ENCODE data around the gene PLPP4. TPM values are rescaled to one million over a fixed set of nuclear protein-coding genes. Genes with fewer than 3 reads are reported as not detected.

Gene PLPP4
- total and polyA plus RNA-seq, 2 donors (not counting 1 experiment from before 2014, with no cell fraction given), result 0.22 to 1.2 TPM

DNA sequence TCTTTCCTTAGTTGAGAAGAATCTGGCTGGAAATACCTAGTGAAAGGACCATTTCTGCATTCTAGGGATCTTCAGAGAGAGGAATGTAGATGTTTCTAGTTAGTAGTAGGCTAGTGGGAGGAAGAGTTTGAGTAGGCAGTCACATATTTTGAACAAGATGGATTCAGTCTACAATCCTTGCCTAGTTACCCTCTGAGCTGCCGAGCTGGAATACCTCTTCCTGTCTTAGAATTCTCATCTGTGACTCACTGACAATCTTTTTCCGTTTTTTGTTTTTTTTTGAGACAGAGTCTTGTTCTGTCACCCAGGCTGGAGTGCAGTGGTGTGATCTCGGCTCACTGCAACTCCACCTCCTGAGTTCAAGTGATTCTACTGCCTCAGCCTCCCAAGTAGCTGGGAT is 30.7 kb upstream of the PLPP4 start:
- Histone ChIP-seq H3K4me2 (ENCODE audit: extremely low read depth, insufficient read depth, low read length) (no peak overlapping the region), H3K4me1 (ENCODE audit: control insufficient read depth, extremely low read depth, insufficient read depth, low read length) (peaks cover 7% of the 10 kb centered on the region), H3K9me3 (ENCODE audit: control insufficient read depth, insufficient read depth, low read depth, low read length) (no peaks in the 10 kb centered on the region), H4K20me1 (ENCODE audit: control insufficient read depth, extremely low read depth, insufficient read depth, low read length) (no peaks in the 10 kb centered on the region), H3K36me3 (ENCODE audit: control insufficient read depth, insufficient read depth, low read length) (no peaks in the 10 kb centered on the region), H2AFZ (ENCODE audit: low read length) (no peak overlapping the region), H3K9ac (ENCODE audit: insufficient read depth, low read length) (no peak overlapping the region), H3K79me2 (ENCODE audit: control insufficient read depth, insufficient read depth, low read length) (no peaks in the 10 kb centered on the region), H3K4me3 (replicated peaks in 1 of 4; ENCODE audit: control extremely low read depth in 1 of 4, insufficient read depth in 1 of 4, low read depth in 3 of 4, low read length in 4 of 4) (no peak overlapping the region), H3K27me3 (ENCODE audit: control insufficient read depth, insufficient read depth, low read length) (no peaks in the 10 kb centered on the region), H3K27ac (ENCODE audit: insufficient read depth, low read length) (no peak overlapping the region)
- DNase-seq (ENCODE audit: low read depth in 2 of 2), result peak in 1 of 2 donors; percentile 88
- TF ChIP-seq CTCF (conservative IDR thresholded peaks at IDR 0.05 in 1 of 2, IDR thresholded peaks at IDR 0.05 in 1 of 2; ENCODE audit: low read depth in 1 of 2, low read length in 2 of 2) (no peak), EZH2 (IDR thresholded peaks at IDR 0.05; ENCODE audit: low read length, missing control alignments) (no peak)

GRCh38 chr10:120428754-120429153 is 28.3 kb upstream of the PLPP4 start:
- H2AFZ ChIP-seq (ENCODE audit: low read length), result no peak overlapping the region

DNA sequence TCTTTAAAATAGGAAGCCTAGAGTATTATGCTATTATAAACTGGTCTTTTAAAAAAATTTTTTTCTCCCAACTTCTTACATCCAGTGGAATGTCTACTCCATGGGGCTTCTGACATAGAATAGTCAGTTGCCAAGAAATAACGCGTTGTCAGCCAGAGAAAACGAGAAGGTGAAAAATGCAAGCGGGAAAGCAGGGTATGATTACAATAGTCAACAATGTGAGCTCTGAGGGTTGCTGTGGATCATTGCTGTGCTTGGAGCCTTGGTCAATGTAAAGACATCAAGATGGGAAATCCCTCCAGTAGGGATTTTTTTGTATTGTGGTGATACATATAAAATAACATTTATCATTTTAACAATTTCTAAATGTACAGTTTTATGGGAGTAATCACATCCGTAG is 27.6 kb upstream of the PLPP4 start:
- Histone ChIP-seq H3K9me3 (ENCODE audit: control insufficient read depth, insufficient read depth, low read depth, low read length) (no peaks in the 10 kb centered on the region), H3K4me2 (ENCODE audit: extremely low read depth, insufficient read depth, low read length) (no peak overlapping the region), H3K27ac (ENCODE audit: insufficient read depth, low read length) (no peak overlapping the region), H3K27me3 (ENCODE audit: control insufficient read depth, insufficient read depth, low read length) (no peaks in the 10 kb centered on the region), H3K4me3 (replicated peaks in 1 of 4; ENCODE audit: control extremely low read depth in 1 of 4, insufficient read depth in 1 of 4, low read depth in 3 of 4, low read length in 4 of 4) (no peak overlapping the region), H3K36me3 (ENCODE audit: control insufficient read depth, insufficient read depth, low read length) (no peaks in the 10 kb centered on the region), H3K9ac (ENCODE audit: insufficient read depth, low read length) (no peak overlapping the region), H2AFZ (ENCODE audit: low read length) (no peak overlapping the region), H4K20me1 (ENCODE audit: control insufficient read depth, extremely low read depth, insufficient read depth, low read length) (no peaks in the 10 kb centered on the region), H3K79me2 (ENCODE audit: control insufficient read depth, insufficient read depth, low read length) (no peaks in the 10 kb centered on the region), H3K4me1 (ENCODE audit: control insufficient read depth, extremely low read depth, insufficient read depth, low read length) (no peaks in the 10 kb centered on the region)
- TF ChIP-seq CTCF (conservative IDR thresholded peaks at IDR 0.05 in 1 of 2, IDR thresholded peaks at IDR 0.05 in 1 of 2; ENCODE audit: low read depth in 1 of 2, low read length in 2 of 2) (no peak), EZH2 (IDR thresholded peaks at IDR 0.05; ENCODE audit: low read length, missing control alignments) (no peak)
- peak in 1 of 2 donors; percentile 91 for DNase-seq (ENCODE audit: low read depth in 2 of 2)

More at GRCh38 chr10:120428754-120429153, 28.3 kb upstream of the PLPP4 start:
- TF ChIP-seq CTCF (conservative IDR thresholded peaks at IDR 0.05 in 1 of 2, IDR thresholded peaks at IDR 0.05 in 1 of 2; ENCODE audit: low read depth in 1 of 2, low read length in 2 of 2) (no peak), EZH2 (IDR thresholded peaks at IDR 0.05; ENCODE audit: low read length, missing control alignments) (no peak)
- no peaks in the 10 kb centered on the region for H3K4me1 ChIP-seq (ENCODE audit: control insufficient read depth, extremely low read depth, insufficient read depth, low read length)
- DNase-seq (ENCODE audit: low read depth in 2 of 2), result peak in 1 of 2 donors; percentile 74
- H4K20me1 ChIP-seq (ENCODE audit: control insufficient read depth, extremely low read depth, insufficient read depth, low read length), result no peaks in the 10 kb centered on the region
- no peak overlapping the region for H3K9ac ChIP-seq (ENCODE audit: insufficient read depth, low read length)
- no peak overlapping the region for H3K4me3 ChIP-seq (replicated peaks in 1 of 4; ENCODE audit: control extremely low read depth in 1 of 4, insufficient read depth in 1 of 4, low read depth in 3 of 4, low read length in 4 of 4)
- H3K9me3 ChIP-seq (ENCODE audit: control insufficient read depth, insufficient read depth, low read depth, low read length), result no peaks in the 10 kb centered on the region
- no peaks in the 10 kb centered on the region for H3K27me3 ChIP-seq (ENCODE audit: control insufficient read depth, insufficient read depth, low read length)
- H3K4me2 ChIP-seq (ENCODE audit: extremely low read depth, insufficient read depth, low read length), result no peak overlapping the region
- no peaks in the 10 kb centered on the region for H3K36me3 ChIP-seq (ENCODE audit: control insufficient read depth, insufficient read depth, low read length)
- H3K27ac ChIP-seq (ENCODE audit: insufficient read depth, low read length), result no peak overlapping the region
- no peaks in the 10 kb centered on the region for H3K79me2 ChIP-seq (ENCODE audit: control insufficient read depth, insufficient read depth, low read length)

Measured in fibroblast of lung (primary cell).